Activated gamma-delta T cell treated with Interleukin-2 at 50 U/mL for 16 hours (primary cell): ENCODE data around the gene NSRP1.
"Not testable (repeated sequence)": the region's sequence is repeated elsewhere in the genome, so short reads cannot be mapped to it uniquely, and the experiment has no call there.

Experiments
- DNase-seq: peaks from one replicate; pipeline ENCODE4 v3.0.0-alpha.2; 2020

NSRP1 gene, protein sequence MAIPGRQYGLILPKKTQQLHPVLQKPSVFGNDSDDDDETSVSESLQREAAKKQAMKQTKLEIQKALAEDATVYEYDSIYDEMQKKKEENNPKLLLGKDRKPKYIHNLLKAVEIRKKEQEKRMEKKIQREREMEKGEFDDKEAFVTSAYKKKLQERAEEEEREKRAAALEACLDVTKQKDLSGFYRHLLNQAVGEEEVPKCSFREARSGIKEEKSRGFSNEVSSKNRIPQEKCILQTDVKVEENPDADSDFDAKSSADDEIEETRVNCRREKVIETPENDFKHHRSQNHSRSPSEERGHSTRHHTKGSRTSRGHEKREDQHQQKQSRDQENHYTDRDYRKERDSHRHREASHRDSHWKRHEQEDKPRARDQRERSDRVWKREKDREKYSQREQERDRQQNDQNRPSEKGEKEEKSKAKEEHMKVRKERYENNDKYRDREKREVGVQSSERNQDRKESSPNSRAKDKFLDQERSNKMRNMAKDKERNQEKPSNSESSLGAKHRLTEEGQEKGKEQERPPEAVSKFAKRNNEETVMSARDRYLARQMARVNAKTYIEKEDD

DNA sequence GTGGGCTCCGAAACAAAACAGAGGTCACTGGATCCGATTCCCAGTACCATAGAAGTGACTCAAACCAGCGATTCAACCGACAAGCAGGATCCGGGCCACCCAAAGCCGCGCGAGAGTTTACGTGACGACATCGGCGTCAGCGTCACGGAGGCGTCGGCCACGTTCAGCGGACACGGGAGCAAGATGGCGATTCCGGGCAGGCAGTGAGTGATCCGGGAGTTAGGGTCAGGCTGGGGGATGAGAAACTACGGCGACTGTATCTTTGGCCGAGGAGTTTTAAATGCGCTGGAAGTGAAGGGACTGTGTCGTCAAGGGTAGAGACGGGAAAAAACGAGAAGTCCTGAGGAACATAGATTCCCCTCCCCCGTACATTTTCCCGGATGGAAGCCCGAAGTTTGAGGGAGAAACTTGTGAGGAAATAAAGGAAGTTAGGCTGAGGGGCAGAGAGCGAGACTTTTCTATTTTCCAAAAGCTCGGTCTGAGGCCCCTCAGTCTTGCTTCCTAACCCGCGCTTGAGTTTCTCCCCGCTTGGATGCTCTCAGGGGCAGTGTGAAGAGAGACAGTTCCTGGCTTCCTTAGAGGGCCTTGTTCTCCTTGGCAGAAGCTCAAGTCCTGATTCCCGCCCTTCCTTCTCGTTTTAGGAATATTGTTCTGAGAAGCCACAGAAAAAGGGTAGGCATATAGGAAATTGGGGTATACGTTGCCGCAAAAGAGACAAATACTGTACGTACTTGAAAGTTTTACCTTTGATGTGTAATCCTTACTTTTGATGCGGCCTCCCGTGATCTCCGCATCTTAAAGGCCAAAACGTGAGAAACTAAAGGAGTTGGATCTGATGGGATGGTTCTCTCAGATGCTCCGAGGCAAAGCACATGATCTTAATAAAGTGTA is at the start of gene NSRP1:
Gene NSRP1 (plus strand): TSS at position 156 of the 891 bp plus-strand sequence. CDS start 28 bp downstream, at position 184.
- peak; percentile 88 for DNase-seq

DNA sequence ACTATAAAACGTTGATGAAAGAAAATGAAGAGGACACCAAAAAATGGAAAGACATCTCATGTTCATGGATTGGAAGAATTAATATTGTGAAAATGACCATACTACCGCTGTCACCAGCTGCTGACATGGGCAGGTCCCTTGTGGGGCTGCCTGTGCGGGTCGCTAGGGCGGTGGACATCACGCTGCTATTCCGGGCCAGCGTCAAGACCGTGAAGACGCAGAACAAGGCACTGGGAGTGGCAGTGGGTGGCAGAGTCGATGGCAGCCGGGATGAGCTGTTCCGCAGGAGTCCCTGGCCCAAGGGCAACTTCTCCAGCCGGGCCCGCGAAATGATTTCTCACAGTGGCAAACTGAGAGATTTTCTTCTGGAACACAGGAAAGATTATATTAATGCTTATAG is 48.2 kb upstream of the NSRP1 start:
- DNase-seq: no peak

DNA sequence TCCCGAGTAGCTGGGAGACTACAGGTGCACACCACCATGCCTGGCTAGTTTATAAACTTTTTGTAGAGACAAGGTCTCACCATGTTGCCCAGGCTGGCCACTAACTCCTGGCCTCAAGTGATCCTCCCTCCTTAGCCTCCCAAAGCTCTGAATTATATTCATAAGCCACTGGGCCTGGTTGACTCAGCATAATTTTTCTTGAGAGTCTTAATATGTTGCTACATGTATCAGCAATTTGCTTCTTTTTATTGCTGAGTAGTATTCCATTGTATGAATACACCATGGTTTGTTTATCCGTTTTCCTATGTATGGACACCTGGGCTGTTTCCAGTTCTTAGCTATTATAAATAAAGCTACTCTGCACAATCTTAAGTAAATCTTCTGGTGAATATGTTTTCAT is 42.4 kb upstream of the NSRP1 start:
- DNase-seq: no peak

DNA sequence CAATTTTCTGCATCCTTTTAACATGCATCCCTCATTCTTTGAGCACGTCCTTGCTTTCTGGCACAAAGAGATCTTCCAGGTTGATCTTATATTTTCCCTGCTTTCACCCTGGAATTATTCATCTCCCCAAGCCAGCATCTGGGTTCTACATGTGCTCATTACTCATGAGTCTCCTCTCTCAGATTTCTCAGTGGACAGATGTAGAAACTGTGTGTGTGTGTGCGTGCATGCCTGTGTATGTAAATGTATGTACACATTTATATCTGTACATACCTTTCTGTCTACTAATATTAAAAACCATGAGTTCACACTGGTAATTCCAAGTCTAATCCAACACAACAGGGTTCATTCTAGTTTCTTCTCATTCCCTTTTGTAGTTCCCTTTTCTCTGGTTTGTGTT is 41.9 kb upstream of the NSRP1 start:
- no peak for DNase-seq

DNA sequence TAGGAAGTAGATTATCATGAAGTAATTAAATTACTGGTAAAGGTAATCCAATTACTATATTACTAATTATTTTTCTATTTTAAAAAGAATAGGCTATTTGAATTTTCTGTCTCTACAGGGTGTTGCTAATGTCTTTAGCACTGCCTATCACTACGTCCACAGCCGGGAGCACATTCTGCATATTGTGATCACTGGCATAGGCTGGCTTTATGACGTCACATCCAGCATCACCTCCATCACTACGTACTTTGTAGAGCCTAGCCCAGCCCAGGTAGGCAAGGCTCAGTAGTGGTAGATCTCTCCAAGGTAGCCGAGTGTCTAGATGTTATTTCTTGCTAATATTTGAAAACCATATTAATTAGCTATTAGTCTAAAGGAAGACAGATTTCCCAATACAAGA is 33.8 kb upstream of the NSRP1 start:
- DNase-seq: no peak

DNA sequence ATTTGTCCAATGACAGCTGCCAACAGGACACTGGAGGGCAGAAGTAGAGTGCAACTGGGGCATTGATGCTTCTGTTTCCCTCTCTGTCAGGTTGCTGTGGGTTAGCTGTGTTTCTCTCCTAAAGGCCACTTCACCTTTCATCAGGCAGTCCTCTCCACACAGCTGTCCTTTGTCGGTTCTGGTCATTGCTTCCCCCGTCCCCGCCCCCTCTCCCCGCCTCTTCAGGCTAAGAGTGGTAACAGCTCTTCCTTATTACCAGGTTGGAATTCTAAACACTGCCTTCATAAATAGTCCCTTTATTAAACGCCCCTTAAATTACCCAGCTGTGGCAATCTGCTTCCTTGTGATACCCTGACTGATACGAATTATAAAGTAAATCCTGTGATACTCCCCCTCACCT is 31.8 kb upstream of the NSRP1 start:
- no peak for DNase-seq

DNA sequence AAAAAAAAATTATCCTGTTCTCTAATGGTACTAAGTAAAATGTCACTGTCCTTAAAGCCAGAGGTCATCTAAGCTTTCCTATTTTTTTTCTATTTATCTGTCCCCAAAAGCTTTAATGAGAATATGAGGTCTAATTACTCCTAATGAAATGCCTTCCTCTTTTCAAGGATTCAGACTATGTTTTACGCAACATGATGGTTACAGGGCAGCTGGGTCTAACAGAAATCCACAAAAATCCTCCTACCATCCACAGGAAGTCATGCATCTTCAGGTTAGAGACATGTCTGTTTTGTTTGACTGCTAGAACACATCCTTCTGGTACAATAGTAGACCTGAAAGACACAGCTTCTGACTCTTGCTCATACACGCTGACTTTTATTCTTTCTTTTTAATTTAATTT is 29.7 kb upstream of the NSRP1 start:
- no peak for DNase-seq

DNA sequence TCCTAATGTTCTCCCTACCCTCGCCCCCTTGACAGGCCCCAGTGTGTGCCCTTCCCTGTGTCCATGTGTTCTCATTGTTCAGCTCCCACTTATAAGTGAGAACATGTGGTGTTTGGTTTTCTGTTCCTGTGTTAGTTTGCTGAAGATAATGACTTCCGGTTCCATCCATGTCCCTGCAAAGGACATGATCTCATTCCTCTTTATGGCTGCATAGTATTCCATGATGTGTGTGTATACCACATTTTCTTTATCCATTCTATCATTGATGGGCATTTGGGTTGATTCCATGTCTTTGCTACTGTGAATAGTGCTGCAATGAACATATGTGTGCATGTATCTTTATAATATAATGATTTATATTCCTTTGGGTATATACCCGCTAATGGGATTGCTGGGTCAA is 29.2 kb upstream of the NSRP1 start:
- not testable (repeated sequence) for DNase-seq

DNA sequence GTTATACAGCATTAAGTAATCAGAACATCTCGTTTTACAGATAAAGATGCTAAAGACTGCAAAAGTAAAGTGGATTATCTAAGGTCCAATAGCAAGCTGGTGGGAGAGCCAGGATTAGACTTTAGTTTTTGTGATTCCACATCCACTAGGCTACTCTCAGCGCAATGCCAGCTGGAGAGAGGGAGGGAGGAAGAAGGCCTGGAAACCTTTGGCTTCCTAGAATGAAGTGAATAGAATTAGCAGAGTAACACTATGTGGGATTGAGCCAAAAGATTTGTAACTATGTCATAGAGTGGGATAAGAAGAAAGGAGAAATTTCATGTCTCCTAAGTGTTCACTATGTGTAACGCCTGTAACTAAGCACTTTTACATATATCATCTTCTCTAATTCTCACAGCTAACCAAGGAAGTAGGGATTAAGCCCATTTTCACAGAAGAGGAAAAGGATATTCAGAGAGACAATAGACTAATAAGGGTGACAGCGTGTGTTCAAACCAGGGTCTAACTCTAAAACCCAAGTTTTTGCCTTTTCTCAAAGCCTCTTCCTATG is 25.4 kb upstream of the NSRP1 start:
- DNase-seq: no peak

DNA sequence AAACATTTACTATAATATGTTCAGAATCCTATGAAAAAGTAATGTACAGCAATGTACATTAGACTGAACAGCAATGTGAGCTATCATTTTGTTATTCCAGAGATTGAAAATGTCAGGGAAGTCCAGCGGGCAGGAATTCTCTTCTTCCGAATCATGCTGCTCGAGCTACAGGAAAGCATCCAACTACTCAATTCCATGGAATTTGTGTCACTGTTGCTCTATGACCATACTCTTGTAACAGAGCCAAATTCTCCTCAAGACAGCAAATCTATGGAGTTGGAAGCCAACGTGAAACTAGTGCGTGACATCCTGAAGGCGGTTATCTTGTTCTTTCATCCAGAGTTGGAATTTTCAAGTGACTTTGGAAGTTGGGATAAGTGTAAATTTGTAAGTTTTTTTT is 24.8 kb upstream of the NSRP1 start:
- DNase-seq: no peak

DNA sequence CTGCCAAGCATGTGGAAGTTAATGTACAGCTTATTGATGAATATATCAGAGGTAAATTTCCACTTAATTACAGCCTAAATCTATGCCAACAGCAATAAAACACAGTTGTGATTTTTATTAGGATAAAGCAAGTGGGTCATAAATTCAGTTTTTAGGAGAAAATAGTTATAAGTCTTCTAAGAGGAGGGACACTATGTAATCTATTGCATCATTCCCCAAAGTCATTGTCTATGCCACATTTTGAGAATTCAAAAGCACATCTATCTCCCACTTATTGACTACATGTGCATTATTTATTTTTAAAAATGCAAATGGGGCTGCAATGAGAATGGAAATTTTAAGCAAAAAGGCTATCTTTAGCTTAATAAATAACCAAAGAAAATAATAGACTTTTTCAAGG is 23.7 kb upstream of the NSRP1 start:
- DNase-seq: no peak

DNA sequence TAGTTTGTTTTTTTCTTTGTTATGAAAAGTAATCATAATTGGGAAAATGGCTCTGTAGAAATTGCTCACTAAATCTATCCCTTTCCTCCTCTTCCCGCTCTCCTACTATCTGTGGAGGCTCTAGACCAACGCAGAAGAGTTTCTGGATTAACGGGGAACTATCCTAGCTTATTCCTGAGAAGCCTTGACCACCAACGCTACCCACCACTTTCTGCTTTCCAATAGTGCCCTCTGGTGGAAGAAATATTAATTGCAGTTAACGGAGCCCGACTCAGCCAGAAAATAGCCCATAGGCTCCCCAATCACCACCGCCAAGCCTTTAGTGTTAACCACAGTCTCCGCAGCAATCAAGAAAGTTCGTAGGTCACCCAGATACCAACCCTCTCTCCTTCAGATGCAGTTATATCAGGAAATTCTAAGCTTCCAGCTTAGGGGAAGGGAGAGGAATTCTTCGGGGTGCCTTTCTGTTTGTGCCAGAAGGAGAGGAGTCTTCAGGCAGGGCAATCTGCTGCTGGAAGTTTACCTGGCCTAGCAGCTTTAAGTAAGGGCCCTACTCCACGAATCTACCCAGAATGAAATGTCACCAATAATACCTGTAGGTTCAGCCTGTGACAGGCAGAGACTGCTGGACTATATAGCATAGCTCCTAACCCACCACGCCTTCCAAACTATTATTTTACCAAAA is 23.0 kb upstream of the NSRP1 start:
- DNase-seq: peak; percentile 31

DNA sequence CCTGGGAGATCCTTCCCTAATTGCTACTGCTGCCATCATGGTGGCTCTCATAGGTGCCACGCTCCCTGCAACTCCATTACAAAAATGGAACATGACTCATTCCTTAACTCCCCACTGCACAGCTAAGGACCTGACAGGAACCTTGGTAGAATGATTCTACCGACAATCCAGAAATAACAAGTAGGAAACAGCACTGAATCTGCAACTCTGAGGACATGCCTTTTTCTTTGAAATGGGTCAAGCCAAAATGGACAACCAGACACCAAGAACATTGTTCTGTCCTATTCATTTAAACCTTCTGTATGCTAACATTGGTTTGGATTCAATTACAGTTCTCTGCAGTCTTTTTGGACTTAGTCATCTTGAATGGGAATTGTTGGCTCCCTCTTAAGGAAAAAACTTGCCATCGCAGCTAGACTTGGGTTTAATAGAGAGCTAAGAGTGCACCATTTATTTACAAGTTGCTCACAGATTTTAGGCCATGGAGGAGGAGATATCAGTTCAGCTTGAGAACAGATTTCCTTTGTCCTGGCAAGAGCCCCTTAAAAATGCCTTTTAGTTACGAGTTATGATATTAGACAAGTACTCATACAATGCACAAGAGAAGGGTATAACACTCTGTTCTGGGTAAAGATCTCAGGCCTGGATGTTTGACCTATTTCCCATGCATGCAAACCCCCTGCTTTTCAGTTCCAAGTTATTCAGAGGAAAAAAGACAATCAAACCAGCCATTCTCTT is 20.9 kb upstream of the NSRP1 start:
- no peak for DNase-seq

DNA sequence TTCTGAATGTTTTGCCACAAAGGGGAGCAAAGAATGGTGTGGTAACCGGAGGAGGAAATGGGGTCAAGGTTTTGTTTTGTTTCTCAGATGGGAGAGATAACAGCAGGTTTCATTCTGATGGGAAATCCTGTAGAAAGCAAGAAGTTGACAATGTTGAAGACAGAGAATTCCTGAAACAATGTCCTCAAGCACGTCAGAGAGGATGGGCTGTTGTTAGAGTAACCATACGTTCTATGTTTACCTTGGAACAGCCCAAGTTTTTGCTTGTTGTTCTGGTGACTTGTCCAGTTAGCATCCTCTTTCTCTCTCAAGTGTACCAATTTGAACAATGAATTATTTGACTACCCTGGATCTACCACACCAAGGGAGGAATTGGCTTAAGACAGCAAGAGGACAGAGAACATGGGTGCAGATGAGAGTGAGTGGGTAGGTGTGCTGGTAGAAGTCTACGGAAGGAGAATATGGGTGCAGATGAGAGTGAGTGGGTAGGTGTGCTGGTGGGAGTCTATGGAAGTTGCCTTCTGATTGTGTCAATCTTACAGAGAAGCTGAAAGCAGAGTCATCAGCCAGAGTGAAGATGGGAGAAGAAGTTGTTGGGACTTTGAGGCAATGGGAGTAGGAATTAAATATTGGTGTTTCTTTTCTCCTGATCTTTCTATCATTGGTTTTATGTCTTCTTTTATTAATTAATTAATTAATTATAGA is 14.8 kb upstream of the NSRP1 start:
- DNase-seq: no peak

DNA sequence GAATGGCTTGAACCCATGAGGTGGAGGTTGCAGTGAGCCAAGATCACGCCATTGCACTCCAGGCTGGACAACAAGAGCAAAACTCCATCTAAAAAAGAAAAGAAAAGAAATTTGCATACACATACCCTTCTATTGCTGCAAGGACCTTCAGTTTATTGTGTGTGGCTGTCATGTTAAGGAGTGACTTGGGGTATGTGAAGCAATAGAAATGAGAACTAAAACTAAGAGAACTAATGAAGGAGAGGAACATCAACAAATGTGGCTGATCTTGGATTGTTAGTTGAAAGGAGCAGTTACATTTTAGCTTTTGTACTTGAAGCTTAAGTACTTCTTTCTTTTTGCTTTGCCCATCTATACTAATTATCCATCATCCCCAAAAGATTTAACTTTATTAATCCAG is 12.7 kb upstream of the NSRP1 start:
- no peak for DNase-seq

DNA sequence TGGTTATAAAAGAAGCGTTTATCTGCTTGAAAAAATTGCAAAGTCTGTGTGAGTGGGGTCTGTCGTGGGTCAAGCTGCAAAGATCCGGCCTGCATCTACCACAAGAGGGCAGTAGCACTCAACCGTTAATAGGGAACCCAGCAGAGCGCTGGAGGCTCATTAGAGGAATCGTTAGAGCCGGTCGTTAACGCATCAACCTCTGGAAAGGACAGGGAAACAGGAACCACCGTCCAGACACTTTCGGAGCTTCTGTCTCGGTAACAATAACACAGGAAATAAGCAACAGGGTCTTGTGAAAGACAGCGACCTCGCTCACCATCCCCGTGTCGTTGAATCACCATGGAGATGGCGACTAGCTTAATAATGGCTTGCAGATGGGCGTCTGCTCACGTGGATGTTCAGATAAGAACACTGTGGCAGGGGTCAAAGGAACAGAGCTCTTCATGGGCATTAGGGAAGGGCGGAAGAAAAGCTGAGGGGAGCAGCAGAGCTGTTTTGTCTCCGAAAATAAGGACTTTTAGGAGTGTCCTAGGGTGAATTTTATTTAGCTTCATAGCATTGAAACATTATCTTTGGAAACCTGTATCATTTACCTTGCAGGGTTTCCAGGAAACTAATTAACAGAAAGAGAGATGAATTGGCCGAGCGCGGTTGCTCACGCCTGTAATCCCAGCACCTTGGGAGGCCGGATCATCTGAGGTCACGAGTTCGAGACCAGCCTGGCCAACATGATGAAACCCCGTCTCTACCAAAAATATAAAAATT is 11.9 kb upstream of the NSRP1 start:
- peak; percentile 64 for DNase-seq

DNA sequence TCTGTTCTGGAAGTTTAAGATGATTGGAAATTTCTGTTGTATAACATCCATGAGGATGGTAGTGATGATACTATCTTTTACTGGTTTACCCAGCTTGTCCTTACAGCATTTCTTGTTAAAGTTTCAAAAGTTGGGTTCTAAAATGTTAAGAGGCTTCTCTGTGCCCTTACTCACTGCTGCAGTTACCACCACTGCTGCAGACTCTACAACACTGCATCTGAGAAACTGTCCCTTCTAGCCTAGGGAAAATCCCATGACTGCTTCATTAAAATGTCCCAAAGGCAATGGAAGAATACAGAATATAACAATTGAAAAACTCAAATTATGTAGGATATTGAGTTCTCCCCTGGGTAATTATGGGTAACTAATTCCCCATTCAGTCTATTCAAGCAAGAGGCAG is 3.8 kb upstream of the NSRP1 start:
- no peak for DNase-seq

DNA sequence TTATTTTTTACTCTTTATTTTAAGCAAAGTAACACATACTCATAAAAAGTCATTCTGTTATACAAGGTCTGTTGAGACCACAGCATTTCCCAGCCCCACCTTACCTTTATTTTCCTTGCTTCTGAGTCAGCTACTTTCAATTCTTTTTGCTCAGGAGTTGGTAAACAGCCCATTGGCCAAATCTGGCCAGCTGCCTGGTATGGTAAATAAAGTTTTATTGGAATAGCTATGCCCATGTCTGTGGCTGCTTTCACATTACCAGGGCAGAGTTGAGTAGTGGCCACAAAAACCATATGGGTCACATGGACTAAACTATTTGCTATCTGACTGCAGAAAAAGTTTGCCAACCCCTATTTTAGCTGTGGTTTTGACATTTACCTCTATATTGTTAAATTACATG is 3.4 kb upstream of the NSRP1 start:
- DNase-seq: no peak

DNA sequence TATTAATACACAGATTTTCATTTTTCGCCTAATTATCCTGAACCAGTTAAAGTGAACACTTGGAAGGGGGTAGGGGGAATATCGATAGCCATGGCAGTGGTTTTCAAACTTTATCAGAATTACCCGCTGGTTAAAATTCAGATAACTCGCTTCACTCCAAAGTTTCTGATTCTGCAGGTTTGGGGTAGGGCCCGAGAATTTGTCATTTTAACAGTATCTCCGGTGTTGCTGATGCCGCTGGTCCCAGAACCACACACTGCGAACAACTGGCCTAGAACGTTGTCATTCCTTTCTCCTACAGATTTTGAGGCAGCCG is 313 bp upstream of the NSRP1 start:
- DNase-seq: no peak

DNA sequence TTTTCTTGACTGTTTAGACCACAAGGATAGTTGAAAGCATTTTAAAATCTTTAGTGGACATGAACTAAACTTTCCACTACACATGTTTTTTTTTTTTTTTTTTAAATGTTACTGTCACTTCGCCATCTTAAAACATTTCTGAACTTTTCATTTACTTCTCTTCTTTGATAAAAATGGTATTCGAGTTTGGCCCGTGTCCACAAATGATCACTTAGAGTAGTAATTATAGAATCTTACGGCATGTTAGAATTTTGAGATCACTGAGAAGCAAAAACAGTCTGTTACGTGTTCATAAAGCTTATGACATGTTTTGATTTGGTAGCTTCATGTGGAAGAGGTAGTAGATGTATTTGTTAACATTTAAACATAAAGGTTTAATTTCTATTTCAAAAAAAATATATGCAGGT is 1.1 kb downstream of the NSRP1 start:
- DNase-seq: no peak

DNA sequence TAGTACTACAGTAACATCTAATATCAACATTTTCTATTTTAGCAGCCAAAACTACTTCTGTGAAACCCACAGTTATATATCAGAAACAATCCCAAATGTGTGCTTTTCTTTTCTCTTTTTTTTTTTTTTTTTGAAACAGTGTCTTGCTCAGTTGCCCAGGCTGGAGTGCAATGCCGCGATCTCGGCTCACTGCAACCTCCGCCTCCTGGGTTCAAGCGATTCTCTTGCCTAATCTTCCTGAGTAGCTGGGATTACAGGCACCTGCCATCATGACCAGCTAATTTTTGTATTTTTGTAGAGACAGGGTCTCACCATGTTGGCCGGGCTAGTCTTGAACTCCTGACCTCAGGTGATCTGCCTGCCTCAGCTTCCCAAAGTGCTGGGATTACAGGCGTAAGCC is 2.0 kb downstream of the NSRP1 start:
- not testable (repeated sequence) for DNase-seq
